HEK293 (cell line): ENCODE results near the gene MARK4.

Source experiments
- CTCF ChIA-PET: fragments of 350-600 bp; formaldehyde crosslinking; extraction: SDS; loops from one replicate; lab custom pipeline; 2021; ENCODE audit warnings: antibody characterized with exemption; lab: Yijun Ruan, JAX
- POLR2A ChIA-PET: fragments of 300-600 bp; formaldehyde crosslinking; extraction: SDS; loops from one replicate; lab custom pipeline; 2020; ENCODE audit warnings: antibody characterized with exemption, inconsistent platforms; lab: Yijun Ruan, JAX
- H3K27ac ChIP-seq: fragments of 200-500 bp; sonication (Bioruptor generic); 2 replicates; pipeline ENCODE4 v1.5.1; 2014; ENCODE audit warnings: low read depth, low read length, control low read depth, inconsistent platforms; ENCODE audit errors: extremely low read depth
- H3K36me3 ChIP-seq, 2 experiments: fragments of 200-500 bp in 1 of 2; sonication (Bioruptor generic) in 1 of 2; 1 replicate in 1 of 2; 2 replicates in 1 of 2; pipeline ENCODE4 v1.5.1; 2014 to 2017; ENCODE audit warnings: inconsistent platforms in 2 of 2, low read length in 2 of 2; ENCODE audit not compliant: control insufficient read depth in 2 of 2, insufficient read depth in 1 of 2
- H3K4me1 ChIP-seq: fragments of 200-500 bp; sonication (Bioruptor generic); 2 replicates; pipeline ENCODE4 v1.5.1; 2014; ENCODE audit warnings: mild to moderate bottlenecking, low read length, inconsistent platforms; ENCODE audit not compliant: control insufficient read depth, insufficient read depth
- H3K4me3 ChIP-seq: 2 replicates; pipeline ENCODE4 v1.5.1; 2011; ENCODE audit warnings: low read depth, mild to moderate bottlenecking, control low read depth, low read length, moderate library complexity
- H3K9me3 ChIP-seq: fragments of 200-500 bp; sonication (Bioruptor generic); 2 replicates; pipeline ENCODE4 v1.5.1; 2014; ENCODE audit warnings: low read depth, low read length, inconsistent platforms; ENCODE audit not compliant: control insufficient read depth, insufficient read depth
- GFI1B ChIP-seq: fragments of 450-650 bp; formaldehyde crosslinking; IDR thresholded peaks from 2 replicates; pipeline ENCODE4 v1.5.1; 2016; ENCODE audit warnings: missing biosample characterization, missing genetic modification characterization
- GLI2 ChIP-seq: fragments of 450-650 bp; formaldehyde crosslinking; IDR thresholded peaks from 2 replicates; pipeline ENCODE4; 2017; ENCODE audit warnings: missing biosample characterization, missing genetic modification characterization, low read depth, borderline replicate concordance
- HOXA7 ChIP-seq: sonication (generic); formaldehyde crosslinking; IDR thresholded peaks from 2 replicates; pipeline ENCODE4 v1.8.1; 2022; ENCODE audit warnings: missing genetic modification reagents, borderline replicate concordance
- KLF1 ChIP-seq: fragments of 450-650 bp; formaldehyde crosslinking; IDR thresholded peaks from 2 replicates; pipeline ENCODE4 v1.5.1; 2016; ENCODE audit warnings: missing biosample characterization, missing genetic modification characterization
- KLF9 ChIP-seq: fragments of 450-650 bp; formaldehyde crosslinking; IDR thresholded peaks from 2 replicates; pipeline ENCODE4 v1.5.1; 2016; ENCODE audit warnings: missing biosample characterization, missing genetic modification characterization, low read depth
- SALL2 ChIP-seq: fragments of 450-650 bp; formaldehyde crosslinking; IDR thresholded peaks from 2 replicates; pipeline ENCODE4 v1.5.0; 2017; ENCODE audit warnings: missing biosample characterization, mild to moderate bottlenecking, missing genetic modification characterization, borderline replicate concordance
- SCRT2 ChIP-seq: fragments of 450-650 bp; formaldehyde crosslinking; IDR thresholded peaks from 2 replicates; pipeline ENCODE4 v1.5.1; 2016; ENCODE audit warnings: missing biosample characterization, missing genetic modification characterization
- TCF7L2 ChIP-seq: IDR thresholded peaks from 2 replicates; pipeline ENCODE4 v1.6.1; 2011; ENCODE audit warnings: low read depth, mild to moderate bottlenecking, inconsistent platforms, low read length, moderate library complexity, borderline replicate concordance
- TRIM28 ChIP-seq: IDR thresholded peaks from 2 replicates; pipeline ENCODE4 v1.6.1; 2011; ENCODE audit warnings: low read length, control low read depth, borderline replicate concordance
- YY1 ChIP-seq: fragments of 450-650 bp; formaldehyde crosslinking; IDR thresholded peaks from 2 replicates; pipeline ENCODE4 v1.5.1; 2018; ENCODE audit warnings: missing biosample characterization, missing genetic modification characterization
- ZBTB1 ChIP-seq: fragments of 450-650 bp; formaldehyde crosslinking; IDR thresholded peaks from 2 replicates; pipeline ENCODE4 v1.5.1; 2016; ENCODE audit warnings: missing biosample characterization, missing genetic modification characterization
- ZNF138 ChIP-seq: fragments of 450-650 bp; formaldehyde crosslinking; IDR thresholded peaks from 2 replicates; pipeline ENCODE4 v1.5.1; 2016; ENCODE audit warnings: missing biosample characterization, missing genetic modification characterization, borderline replicate concordance
- ZNF169 ChIP-seq: fragments of 450-650 bp; formaldehyde crosslinking; IDR thresholded peaks from 2 replicates; pipeline ENCODE4 v1.5.1; 2016; ENCODE audit warnings: missing biosample characterization, missing genetic modification characterization
- ZNF23 ChIP-seq: fragments of 450-650 bp; formaldehyde crosslinking; IDR thresholded peaks from 2 replicates; pipeline ENCODE4 v1.5.1; 2016; ENCODE audit warnings: missing biosample characterization, missing genetic modification characterization, borderline replicate concordance
- ZNF302 ChIP-seq: fragments of 450-650 bp; formaldehyde crosslinking; IDR thresholded peaks from 2 replicates; pipeline ENCODE4 v1.5.1; 2016; ENCODE audit warnings: missing biosample characterization, missing genetic modification characterization, low read depth
- ZNF350 ChIP-seq: fragments of 450-650 bp; formaldehyde crosslinking; IDR thresholded peaks from 2 replicates; pipeline ENCODE4 v1.5.0; 2017; ENCODE audit warnings: missing biosample characterization, mild to moderate bottlenecking, missing genetic modification characterization
- ZNF394 ChIP-seq: fragments of 450-650 bp; formaldehyde crosslinking; IDR thresholded peaks from 2 replicates; pipeline ENCODE4 v1.5.1; 2016; ENCODE audit warnings: missing biosample characterization, missing genetic modification characterization, mild to moderate bottlenecking, moderate library complexity, borderline replicate concordance
- ZNF416 ChIP-seq: fragments of 450-650 bp; formaldehyde crosslinking; IDR thresholded peaks from 2 replicates; pipeline ENCODE4 v1.5.1; 2016; ENCODE audit warnings: missing biosample characterization, missing genetic modification characterization
- ZNF544 ChIP-seq: fragments of 450-650 bp; formaldehyde crosslinking; IDR thresholded peaks from 2 replicates; pipeline ENCODE4 v1.5.0; 2017; ENCODE audit warnings: missing biosample characterization, missing genetic modification characterization
- ZNF585B ChIP-seq: fragments of 450-650 bp; formaldehyde crosslinking; IDR thresholded peaks from 2 replicates; pipeline ENCODE4 v1.5.1; 2016; ENCODE audit warnings: missing biosample characterization, missing genetic modification characterization
- ZNF658 ChIP-seq: fragments of 450-650 bp; formaldehyde crosslinking; IDR thresholded peaks from 2 replicates; pipeline ENCODE4; 2016; ENCODE audit warnings: missing biosample characterization, missing genetic modification characterization
- ZNF76 ChIP-seq: fragments of 450-650 bp; formaldehyde crosslinking; IDR thresholded peaks from 2 replicates; pipeline ENCODE4; 2016; ENCODE audit warnings: low read depth, missing biosample characterization, missing genetic modification characterization, borderline replicate concordance
- TF ChIP-seq, protein P1 (sequence below): fragments of 450-650 bp; formaldehyde crosslinking; IDR thresholded peaks from 2 replicates; pipeline ENCODE4 v1.5.1; 2016; ENCODE audit warnings: missing biosample characterization, missing genetic modification characterization
- TF ChIP-seq, protein P2 (sequence below): fragments of 450-650 bp; formaldehyde crosslinking; IDR thresholded peaks from 2 replicates; pipeline ENCODE4 v1.5.1; 2016; ENCODE audit warnings: missing biosample characterization, missing genetic modification characterization
- TF ChIP-seq, protein P3 (sequence below): fragments of 450-650 bp; formaldehyde crosslinking; IDR thresholded peaks from 2 replicates; pipeline ENCODE4 v1.5.1; 2016; ENCODE audit warnings: missing biosample characterization, missing genetic modification characterization

MARK4 gene

DNA sequence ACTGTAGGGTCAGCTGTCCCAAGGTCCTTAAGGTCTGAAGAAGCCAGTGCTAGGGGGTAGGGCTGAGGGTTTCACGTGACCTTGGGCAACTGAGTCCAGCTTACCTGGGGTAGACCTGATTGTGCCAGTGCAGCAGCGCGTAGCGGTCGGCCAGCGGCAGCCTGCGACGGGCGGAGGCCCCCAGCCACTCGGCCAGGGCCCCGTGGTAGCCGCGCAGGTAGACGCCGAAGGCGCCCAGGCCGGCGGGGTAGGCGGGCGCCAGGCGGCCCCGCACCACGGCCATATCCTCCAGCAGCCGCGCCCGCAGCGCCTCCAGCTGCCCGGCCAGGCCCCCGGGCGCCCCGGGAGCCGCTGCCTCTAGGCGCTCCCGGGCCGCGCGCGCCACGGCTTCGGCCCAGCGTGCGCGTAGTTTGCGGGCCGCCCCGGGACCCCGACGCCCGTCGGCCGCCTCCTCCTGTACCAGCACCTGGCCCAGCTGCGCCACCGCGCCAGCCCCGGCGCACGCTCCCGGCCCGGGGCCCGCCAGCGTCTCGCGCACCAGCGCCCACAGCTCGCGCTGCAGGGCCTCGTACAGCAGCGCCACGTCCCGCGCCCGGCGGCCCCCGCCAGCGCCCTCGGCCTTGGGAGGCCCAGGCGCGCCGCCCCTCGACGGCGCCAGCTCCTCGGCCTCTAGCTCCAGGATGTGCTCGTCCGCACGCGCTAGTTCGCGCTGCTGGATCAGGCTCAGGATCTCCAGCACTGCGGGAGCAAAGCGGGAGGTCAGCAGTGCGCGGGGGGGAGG lies 16.8 kb upstream of the MARK4 start (continued):
- TF ChIP-seq, protein P1, sequence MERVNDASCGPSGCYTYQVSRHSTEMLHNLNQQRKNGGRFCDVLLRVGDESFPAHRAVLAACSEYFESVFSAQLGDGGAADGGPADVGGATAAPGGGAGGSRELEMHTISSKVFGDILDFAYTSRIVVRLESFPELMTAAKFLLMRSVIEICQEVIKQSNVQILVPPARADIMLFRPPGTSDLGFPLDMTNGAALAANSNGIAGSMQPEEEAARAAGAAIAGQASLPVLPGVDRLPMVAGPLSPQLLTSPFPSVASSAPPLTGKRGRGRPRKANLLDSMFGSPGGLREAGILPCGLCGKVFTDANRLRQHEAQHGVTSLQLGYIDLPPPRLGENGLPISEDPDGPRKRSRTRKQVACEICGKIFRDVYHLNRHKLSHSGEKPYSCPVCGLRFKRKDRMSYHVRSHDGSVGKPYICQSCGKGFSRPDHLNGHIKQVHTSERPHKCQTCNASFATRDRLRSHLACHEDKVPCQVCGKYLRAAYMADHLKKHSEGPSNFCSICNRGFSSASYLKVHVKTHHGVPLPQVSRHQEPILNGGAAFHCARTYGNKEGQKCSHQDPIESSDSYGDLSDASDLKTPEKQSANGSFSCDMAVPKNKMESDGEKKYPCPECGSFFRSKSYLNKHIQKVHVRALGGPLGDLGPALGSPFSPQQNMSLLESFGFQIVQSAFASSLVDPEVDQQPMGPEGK (tag by site-specific recombination): no peak
- no peak for TF ChIP-seq TRIM28
- no peak for TF ChIP-seq GFI1B (tag by site-specific recombination)
- no peak for TF ChIP-seq ZNF544 (tag by site-specific recombination)
- no peak for TF ChIP-seq SCRT2 (tag by site-specific recombination)
- no peak for TF ChIP-seq ZNF394 (tag by site-specific recombination)

- Histone ChIP-seq H3K4me1 (no peaks in the 10 kb centered on the region), H3K36me3 (no peaks in the 10 kb centered on the region)
- ChIA-PET CTCF (no interaction called here), POLR2A (no interaction called here)
- no peak for TF ChIP-seq TCF7L2
- TF ChIP-seq ZNF416 (tag by site-specific recombination): no peak
- no peak for TF ChIP-seq ZNF302 (tag by site-specific recombination)
- no peak for TF ChIP-seq ZNF138 (tag by site-specific recombination)
- TF ChIP-seq, protein P2, sequence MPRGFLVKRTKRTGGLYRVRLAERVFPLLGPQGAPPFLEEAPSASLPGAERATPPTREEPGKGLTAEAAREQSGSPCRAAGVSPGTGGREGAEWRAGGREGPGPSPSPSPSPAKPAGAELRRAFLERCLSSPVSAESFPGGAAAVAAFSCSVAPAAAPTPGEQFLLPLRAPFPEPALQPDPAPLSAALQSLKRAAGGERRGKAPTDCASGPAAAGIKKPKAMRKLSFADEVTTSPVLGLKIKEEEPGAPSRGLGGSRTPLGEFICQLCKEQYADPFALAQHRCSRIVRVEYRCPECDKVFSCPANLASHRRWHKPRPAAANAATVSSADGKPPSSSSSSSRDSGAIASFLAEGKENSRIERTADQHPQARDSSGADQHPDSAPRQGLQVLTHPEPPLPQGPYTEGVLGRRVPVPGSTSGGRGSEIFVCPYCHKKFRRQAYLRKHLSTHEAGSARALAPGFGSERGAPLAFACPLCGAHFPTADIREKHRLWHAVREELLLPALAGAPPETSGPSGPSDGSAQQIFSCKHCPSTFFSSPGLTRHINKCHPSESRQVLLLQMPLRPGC (tag by site-specific recombination): no peak
- no peak for TF ChIP-seq YY1
- TF ChIP-seq KLF1: no peak
- no peak for TF ChIP-seq ZNF23 (tag by site-specific recombination)
- no peak for TF ChIP-seq ZNF658 (tag by site-specific recombination)
- TF ChIP-seq, protein P3, sequence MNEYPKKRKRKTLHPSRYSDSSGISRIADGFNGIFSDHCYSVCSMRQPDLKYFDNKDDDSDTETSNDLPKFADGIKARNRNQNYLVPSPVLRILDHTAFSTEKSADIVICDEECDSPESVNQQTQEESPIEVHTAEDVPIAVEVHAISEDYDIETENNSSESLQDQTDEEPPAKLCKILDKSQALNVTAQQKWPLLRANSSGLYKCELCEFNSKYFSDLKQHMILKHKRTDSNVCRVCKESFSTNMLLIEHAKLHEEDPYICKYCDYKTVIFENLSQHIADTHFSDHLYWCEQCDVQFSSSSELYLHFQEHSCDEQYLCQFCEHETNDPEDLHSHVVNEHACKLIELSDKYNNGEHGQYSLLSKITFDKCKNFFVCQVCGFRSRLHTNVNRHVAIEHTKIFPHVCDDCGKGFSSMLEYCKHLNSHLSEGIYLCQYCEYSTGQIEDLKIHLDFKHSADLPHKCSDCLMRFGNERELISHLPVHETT (tag by site-specific recombination): no peak
- TF ChIP-seq ZNF585B (tag by site-specific recombination): no peak
- TF ChIP-seq ZNF169: no peak
- no peak for TF ChIP-seq SALL2 (tag by site-specific recombination)
- TF ChIP-seq ZNF76 (tag by site-specific recombination): no peak
- no peak for TF ChIP-seq ZBTB1 (tag by site-specific recombination)
- no peak for TF ChIP-seq ZNF350 (tag by site-specific recombination)
- TF ChIP-seq HOXA7 (CRISPR knock-in tag): no peak
- no peak for TF ChIP-seq KLF9
- no peak for TF ChIP-seq GLI2 (tag by site-specific recombination)
- TF ChIP-seq, all 188 proteins: peak for 0
- Histone ChIP-seq H3K27ac (no peak overlapping the region), H3K4me3 (no peak overlapping the region), H3K9me3 (no peaks in the 10 kb centered on the region)
Measured at GRCh38 chr19:45235485-45235884, 15.6 kb upstream of the MARK4 start.
